Ovary (tissue), 3 donors: ENCODE data around the gene GPR132.

ENCODE experiments used
- EP300 ChIP-seq: sonication (generic); formaldehyde crosslinking; IDR thresholded peaks from one replicate; pipeline ENCODE4 v1.6.1; 2017; ENCODE audit warnings: antibody characterized with exemption
- POLR2A ChIP-seq: fragments of 450-650 bp; IDR thresholded peaks from one replicate; pipeline ENCODE4 v1.6.1; 2017; ENCODE audit warnings: antibody characterized with exemption, mild to moderate bottlenecking, moderate library complexity
- TF ChIP-seq, protein P1 (sequence below), 3 donors: fragments of 450-650 bp in 2 of 3; fragments of 200-600 bp in 1 of 3; IDR thresholded peaks; one replicate each; pipeline versions ENCODE4 v1.5.1 to v1.8.0; 2016 to 2022; ENCODE audit warnings: antibody characterized with exemption in 3 of 3, mild to moderate bottlenecking in 1 of 3
- donor health status: DM: no; HTN: no; CAD: no.

DNA sequence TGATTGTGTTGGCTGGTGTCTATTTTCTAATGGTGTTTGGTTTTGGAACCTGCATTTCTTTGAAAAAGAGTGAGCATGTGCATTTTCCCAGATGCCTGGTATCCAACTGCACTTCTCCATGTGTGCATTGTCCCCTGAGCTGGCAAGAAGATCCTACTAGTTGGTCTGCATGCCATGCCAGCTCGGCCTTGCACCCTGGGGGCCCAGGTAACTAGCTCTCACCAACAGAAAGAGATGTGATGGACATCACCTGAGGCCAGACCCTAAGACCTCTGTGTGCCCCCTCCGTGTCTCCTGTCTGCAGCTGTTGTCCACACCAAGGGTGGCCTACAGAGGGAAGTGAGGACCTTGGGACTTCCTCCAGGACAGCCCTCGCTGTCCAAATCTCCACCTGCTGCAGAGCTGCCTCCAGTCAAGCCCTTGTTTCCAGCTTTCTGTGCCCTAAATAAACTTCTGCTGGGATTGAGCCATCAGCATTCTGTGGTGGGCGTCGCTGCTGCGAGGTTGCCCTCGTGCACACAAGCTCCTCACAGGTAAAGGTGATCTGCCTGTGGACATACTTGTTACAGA lies 30.1 kb upstream of the GPR132 start:
- TF ChIP-seq, protein P1, sequence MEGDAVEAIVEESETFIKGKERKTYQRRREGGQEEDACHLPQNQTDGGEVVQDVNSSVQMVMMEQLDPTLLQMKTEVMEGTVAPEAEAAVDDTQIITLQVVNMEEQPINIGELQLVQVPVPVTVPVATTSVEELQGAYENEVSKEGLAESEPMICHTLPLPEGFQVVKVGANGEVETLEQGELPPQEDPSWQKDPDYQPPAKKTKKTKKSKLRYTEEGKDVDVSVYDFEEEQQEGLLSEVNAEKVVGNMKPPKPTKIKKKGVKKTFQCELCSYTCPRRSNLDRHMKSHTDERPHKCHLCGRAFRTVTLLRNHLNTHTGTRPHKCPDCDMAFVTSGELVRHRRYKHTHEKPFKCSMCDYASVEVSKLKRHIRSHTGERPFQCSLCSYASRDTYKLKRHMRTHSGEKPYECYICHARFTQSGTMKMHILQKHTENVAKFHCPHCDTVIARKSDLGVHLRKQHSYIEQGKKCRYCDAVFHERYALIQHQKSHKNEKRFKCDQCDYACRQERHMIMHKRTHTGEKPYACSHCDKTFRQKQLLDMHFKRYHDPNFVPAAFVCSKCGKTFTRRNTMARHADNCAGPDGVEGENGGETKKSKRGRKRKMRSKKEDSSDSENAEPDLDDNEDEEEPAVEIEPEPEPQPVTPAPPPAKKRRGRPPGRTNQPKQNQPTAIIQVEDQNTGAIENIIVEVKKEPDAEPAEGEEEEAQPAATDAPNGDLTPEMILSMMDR (IDR thresholded peaks at IDR 0.05), result no peak
- TF ChIP-seq POLR2A, result no peak
- TF ChIP-seq EP300, result no peak
